ENCODE results near the gene KRT31.
"Not testable (repeated sequence)": the region's sequence is repeated elsewhere in the genome, so short reads cannot be mapped to it uniquely, and the experiment has no call there.

The KRT31 gene

GRCh38 chr17:41404024-41404671 is 6.7 kb upstream of the KRT31 start:
- DNase-seq (ENCODE audit: low read depth, low spot score): peak; percentile 97
- no peak for TF ChIP-seq CTCF (IDR thresholded peaks at IDR 0.05; ENCODE audit: low read depth, low read length)
- in situ Hi-C loops (cut with HindIII; ENCODE audit: low sequenced_read_pairs): no loop called here
- no peak overlapping the region for H3K4me3 ChIP-seq (ENCODE audit: low read depth, low read length)

- no peak for TF ChIP-seq CTCF (IDR thresholded peaks at IDR 0.05; ENCODE audit: low read depth, low read length)
- in situ Hi-C loops (cut with HindIII; ENCODE audit: low sequenced_read_pairs): no loop called here
- no peak overlapping the region for H3K4me3 ChIP-seq (ENCODE audit: low read depth, low read length)
- DNase-seq (ENCODE audit: low read depth, low spot score): peak; percentile 45
These were observed 6.1 kb upstream of the KRT31 start for GRCh38 chr17:41403404-41404023.

GRCh38 chr17:41402161-41402560 is 4.8 kb upstream of the KRT31 start:
- peak; percentile 56 for DNase-seq (ENCODE audit: low read depth, low spot score)
- in situ Hi-C loops (cut with HindIII; ENCODE audit: low sequenced_read_pairs): no loop called here
- no peak overlapping the region for H3K4me3 ChIP-seq (ENCODE audit: low read depth, low read length)
- no peak for TF ChIP-seq CTCF (IDR thresholded peaks at IDR 0.05; ENCODE audit: low read depth, low read length)

GRCh38 chr17:41396340-41396739 is 1.1 kb downstream of the KRT31 start:
- in situ Hi-C loops (cut with HindIII; ENCODE audit: low sequenced_read_pairs): no loop called here
- TF ChIP-seq CTCF (IDR thresholded peaks at IDR 0.05; ENCODE audit: low read depth, low read length): no peak
- DNase-seq (ENCODE audit: low read depth, low spot score): no peak
- no peak overlapping the region for H3K4me3 ChIP-seq (ENCODE audit: low read depth, low read length)

- DNase-seq (ENCODE audit: low read depth, low spot score): no peak
- no peak overlapping the region for H3K4me3 ChIP-seq (ENCODE audit: low read depth, low read length)
- no peak for TF ChIP-seq CTCF (IDR thresholded peaks at IDR 0.05; ENCODE audit: low read depth, low read length)
- in situ Hi-C loops (cut with HindIII; ENCODE audit: low sequenced_read_pairs): no loop called here
These were observed 1.8 kb downstream of the KRT31 start for GRCh38 chr17:41395611-41396010.

GRCh38 chr17:41395044-41395443 is 2.4 kb downstream of the KRT31 start:
- H3K4me3 ChIP-seq (ENCODE audit: low read depth, low read length); DNase-seq (ENCODE audit: low read depth, low spot score); in situ Hi-C loops (cut with HindIII; ENCODE audit: low sequenced_read_pairs): not testable (repeated sequence)

GRCh38 chr17:41394254-41394996 is 3.0 kb downstream of the KRT31 start:
- H3K4me3 ChIP-seq (ENCODE audit: low read depth, low read length): no peak overlapping the region
- in situ Hi-C loops (cut with HindIII; ENCODE audit: low sequenced_read_pairs): no loop called here
- TF ChIP-seq CTCF (IDR thresholded peaks at IDR 0.05; ENCODE audit: low read depth, low read length): no peak
- no peak for DNase-seq (ENCODE audit: low read depth, low spot score)

Measured in astrocyte of the spinal cord (primary cell).